ENCODE measurements around the gene ATG101.
"Not testable (repeated sequence)": the region's sequence is repeated elsewhere in the genome, so short reads cannot be mapped to it uniquely, and the experiment has no call there.

The ATG101 gene

GRCh38 chr12:52093346-52093745 lies 23.6 kb downstream of the ATG101 start:
- no peak overlapping the region for H3K27ac ChIP-seq
- DNase-seq (ENCODE audit: low spot score), result no peak
- no peak overlapping the region for H3K4me3 ChIP-seq
- no peak for TF ChIP-seq CTCF (IDR thresholded peaks at IDR 0.05)

GRCh38 chr12:52096332-52097044 lies 26.7 kb downstream of the ATG101 start:
- no peak for TF ChIP-seq CTCF (IDR thresholded peaks at IDR 0.05)
- Histone ChIP-seq H3K4me3 (no peak overlapping the region), H3K27ac (no peak overlapping the region)
- DNase-seq (ENCODE audit: low spot score), result no peak

- no peak for DNase-seq (ENCODE audit: low spot score)
- Histone ChIP-seq H3K4me3 (no peak overlapping the region), H3K27ac (no peak overlapping the region)
- no peak for TF ChIP-seq CTCF (IDR thresholded peaks at IDR 0.05)
Measured at GRCh38 chr12:52097045-52097666, 27.4 kb downstream of the ATG101 start.

GRCh38 chr12:52104431-52105089 lies 34.8 kb downstream of the ATG101 start:
- H3K27ac ChIP-seq; H3K4me3 ChIP-seq; DNase-seq (ENCODE audit: low spot score): not testable (repeated sequence)

GRCh38 chr12:52116222-52117125 lies 46.7 kb downstream of the ATG101 start:
- H3K27ac ChIP-seq; H3K4me3 ChIP-seq; DNase-seq (ENCODE audit: low spot score): not testable (repeated sequence)

- not testable (repeated sequence) for DNase-seq (ENCODE audit: low spot score); H3K27ac ChIP-seq; H3K4me3 ChIP-seq
Measured at GRCh38 chr12:52117806-52118475, 48.2 kb downstream of the ATG101 start.

GRCh38 chr12:52119398-52120254 lies 49.8 kb downstream of the ATG101 start:
- no peak for DNase-seq (ENCODE audit: low spot score)
- Histone ChIP-seq H3K4me3 (no peak overlapping the region), H3K27ac (no peak overlapping the region)
- no peak for TF ChIP-seq CTCF (IDR thresholded peaks at IDR 0.05)
